ENCODE results near the gene POLRMT.

The POLRMT gene

DNA sequence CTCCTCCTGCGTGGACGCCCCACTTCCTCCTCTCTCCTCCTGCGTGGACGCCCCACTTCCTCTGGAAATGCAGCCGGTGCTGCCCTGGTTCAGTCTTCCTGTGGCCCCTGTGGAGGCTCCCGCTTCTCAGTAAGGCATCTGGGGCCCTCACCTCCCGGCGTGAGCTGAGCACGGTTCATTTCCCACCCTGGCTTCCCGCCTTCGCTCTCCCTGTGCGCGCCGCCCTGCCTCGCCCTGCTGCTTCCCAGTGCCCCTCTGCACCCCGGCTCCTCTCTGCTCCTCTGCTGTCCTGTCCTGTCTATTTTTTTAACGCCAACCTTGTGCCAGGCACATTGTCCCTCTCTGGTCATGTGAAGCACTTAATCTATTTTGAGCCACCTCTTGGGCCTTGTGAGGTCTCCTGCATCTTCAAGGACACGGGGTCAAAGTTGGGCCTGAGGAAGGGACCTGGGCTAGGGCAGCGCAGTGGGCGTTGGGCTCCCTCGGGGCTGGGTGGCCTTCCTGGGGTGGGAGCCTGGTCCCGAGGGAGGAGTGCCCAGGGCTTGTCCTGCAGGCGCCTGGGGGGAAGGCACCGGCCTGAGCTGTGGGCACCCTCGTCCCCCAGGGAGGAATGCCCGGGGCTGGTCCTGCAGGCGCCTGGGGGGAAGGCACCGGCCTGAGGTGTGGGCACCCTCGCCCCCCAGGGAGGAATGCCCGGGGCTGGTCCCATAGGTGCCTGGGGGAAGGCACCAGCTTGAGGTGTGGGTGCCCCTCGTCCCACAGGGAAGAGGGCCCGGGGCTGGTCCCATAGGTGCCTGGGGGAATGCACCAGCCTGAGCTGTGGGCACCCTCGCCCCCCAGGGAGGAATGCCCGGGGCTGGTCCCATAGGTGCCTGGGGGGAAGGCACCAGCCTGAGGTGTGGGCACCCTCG, 30.7 kb downstream of the POLRMT start:
- POLR2A ChIA-PET, result no interaction called here
- no peak for DNase-seq (ENCODE audit: low read depth, low spot score)
- H3K4me3 ChIP-seq (ENCODE audit: low read depth, low read length), result no peak overlapping the region
- CTCF ChIA-PET, result no interaction called here
- TF ChIP-seq, protein P1, sequence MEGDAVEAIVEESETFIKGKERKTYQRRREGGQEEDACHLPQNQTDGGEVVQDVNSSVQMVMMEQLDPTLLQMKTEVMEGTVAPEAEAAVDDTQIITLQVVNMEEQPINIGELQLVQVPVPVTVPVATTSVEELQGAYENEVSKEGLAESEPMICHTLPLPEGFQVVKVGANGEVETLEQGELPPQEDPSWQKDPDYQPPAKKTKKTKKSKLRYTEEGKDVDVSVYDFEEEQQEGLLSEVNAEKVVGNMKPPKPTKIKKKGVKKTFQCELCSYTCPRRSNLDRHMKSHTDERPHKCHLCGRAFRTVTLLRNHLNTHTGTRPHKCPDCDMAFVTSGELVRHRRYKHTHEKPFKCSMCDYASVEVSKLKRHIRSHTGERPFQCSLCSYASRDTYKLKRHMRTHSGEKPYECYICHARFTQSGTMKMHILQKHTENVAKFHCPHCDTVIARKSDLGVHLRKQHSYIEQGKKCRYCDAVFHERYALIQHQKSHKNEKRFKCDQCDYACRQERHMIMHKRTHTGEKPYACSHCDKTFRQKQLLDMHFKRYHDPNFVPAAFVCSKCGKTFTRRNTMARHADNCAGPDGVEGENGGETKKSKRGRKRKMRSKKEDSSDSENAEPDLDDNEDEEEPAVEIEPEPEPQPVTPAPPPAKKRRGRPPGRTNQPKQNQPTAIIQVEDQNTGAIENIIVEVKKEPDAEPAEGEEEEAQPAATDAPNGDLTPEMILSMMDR (IDR thresholded peaks at IDR 0.05; ENCODE audit: insufficient read depth, low read length, missing control alignments), result no peak

DNA sequence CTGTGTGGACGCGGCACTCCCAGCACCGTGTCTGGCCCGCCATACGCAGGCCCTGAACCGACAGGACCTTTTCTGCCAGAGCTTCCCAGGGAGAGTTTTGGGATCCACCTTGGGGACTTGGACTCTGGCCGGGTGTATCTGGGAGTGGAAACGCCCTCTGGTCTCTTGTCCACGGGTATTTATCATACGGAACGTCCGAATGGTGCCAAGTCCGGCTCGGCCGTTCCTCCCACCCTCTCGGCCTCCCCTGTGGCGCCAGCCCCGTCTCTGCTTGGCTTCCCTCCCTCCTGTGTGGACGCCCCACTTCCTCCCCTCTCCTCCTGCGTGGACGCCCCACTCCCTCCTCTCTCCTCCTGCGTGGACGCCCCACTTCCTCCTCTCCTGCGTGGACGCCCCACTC, 31.5 kb downstream of the POLRMT start:
- TF ChIP-seq, protein P1 (IDR thresholded peaks at IDR 0.05; ENCODE audit: insufficient read depth, low read length, missing control alignments), result no peak
- POLR2A ChIA-PET, result no interaction called here
- CTCF ChIA-PET, result interaction anchor here (1.3 kb wide), 1 partner anchor 18 kb away, joined by 3 read pairs; no protein-coding TSS in a partner anchor
- DNase-seq (ENCODE audit: low read depth, low spot score), result no peak
- no peak overlapping the region for H3K4me3 ChIP-seq (ENCODE audit: low read depth, low read length)

- POLR2A ChIA-PET, result no interaction called here
- TF ChIP-seq, protein P1 (IDR thresholded peaks at IDR 0.05; ENCODE audit: insufficient read depth, low read length, missing control alignments), result no peak
- CTCF ChIA-PET, result interaction anchor here (1.3 kb wide), 1 partner anchor 17 kb away, joined by 3 read pairs; no protein-coding TSS in a partner anchor
- no peak for DNase-seq (ENCODE audit: low read depth, low spot score)
- no peak overlapping the region for H3K4me3 ChIP-seq (ENCODE audit: low read depth, low read length)
Observed at GRCh38 chr19:601310-601709, 32.0 kb downstream of the POLRMT start.

DNA sequence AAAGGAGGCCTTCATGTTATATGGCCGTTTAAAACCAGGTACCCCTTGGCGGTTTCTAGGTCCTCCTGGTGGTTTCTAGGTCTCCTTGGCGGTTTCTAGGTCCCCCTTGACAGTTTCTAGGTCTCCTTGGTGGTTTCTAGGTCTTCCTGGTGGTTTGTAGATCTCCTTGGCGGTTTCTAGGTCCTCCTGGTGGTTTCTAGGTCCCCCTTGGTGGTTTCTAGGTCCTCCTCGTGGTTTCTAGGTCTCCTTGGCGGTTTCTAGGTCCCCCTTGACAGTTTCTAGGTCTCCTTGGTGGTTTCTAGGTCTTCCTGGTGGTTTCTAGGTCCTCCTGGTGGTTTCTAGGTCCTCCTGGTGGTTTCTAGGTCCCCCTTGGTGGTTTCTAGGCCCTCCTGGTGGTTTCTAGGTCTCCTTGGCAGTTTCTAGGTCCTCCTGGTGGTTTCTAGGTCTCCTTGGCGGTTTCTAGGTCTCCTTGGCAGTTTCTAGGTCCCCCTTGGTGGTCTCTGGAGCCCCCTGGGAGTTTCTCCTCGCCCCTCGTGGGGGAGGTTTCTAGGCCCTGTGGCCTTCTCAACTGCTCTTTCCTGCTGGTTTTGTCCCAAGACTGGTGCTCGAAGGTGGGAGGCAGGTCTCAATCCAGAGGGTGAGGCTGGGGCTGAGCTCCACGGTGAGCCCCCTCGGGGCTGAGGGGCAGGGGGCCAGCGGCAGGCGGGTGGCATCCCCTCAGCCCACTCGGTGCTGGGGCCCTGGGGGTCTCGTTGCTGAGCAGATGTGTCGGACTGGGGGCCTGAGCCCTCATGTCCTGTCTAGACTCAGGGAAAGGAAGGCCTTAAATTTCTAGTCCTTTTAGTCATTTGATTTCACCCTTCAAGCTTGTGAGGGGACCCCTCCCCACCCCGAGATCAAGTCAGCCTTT, 35.7 kb downstream of the POLRMT start:
- TF ChIP-seq, protein P1 (IDR thresholded peaks at IDR 0.05; ENCODE audit: insufficient read depth, low read length, missing control alignments), result no peak
- H3K4me3 ChIP-seq (ENCODE audit: low read depth, low read length), result no peak overlapping the region
- ChIA-PET CTCF (interaction anchor here (1.2 kb wide), 1 partner anchor 11 kb away, joined by 4 read pairs; no protein-coding TSS in a partner anchor), POLR2A (no interaction called here)
- no peak for DNase-seq (ENCODE audit: low read depth, low spot score)

DNA sequence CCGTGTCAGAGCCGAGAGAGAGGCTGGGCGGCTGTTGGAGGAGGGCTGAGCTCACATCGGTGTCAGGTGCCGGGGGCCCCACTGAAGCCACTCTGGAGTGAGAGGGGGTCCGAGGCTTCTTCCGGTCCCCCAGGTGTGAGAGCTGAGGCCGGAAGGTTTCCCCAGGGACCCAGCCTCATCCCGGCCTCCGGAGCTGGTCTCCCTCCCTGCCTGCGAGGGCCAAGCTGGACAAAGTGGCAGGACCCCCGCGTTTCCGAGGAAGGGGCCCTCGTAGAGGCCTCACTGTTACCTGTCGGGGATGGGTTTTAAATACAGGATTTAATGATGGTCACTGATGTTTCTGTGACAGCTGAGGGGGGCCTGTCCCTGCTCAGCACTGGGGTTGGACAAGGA, 37.1 kb downstream of the POLRMT start:
- CTCF ChIA-PET, result no interaction called here
- TF ChIP-seq, protein P1 (IDR thresholded peaks at IDR 0.05; ENCODE audit: insufficient read depth, low read length, missing control alignments), result no peak
- POLR2A ChIA-PET, result no interaction called here

More for the DNA sequence above, 37.1 kb downstream of the POLRMT start:
- no peak overlapping the region for H3K4me3 ChIP-seq (ENCODE audit: low read depth, low read length)
- DNase-seq (ENCODE audit: low read depth, low spot score), result no peak
